HG02870 (cell line): ENCODE results near the gene ABR.
"Not testable (repeated sequence)": the region's sequence is repeated elsewhere in the genome, so short reads cannot be mapped to it uniquely, and the experiment has no call there.

Experiments
- ATAC-seq: cut with Tn5 transposase; IDR thresholded peaks from one replicate; pipeline ENCODE4 v1.9.1; 2021; ENCODE audit warnings: mild to moderate bottlenecking, moderate library complexity; ENCODE audit not compliant: unreplicated experiment

The ABR gene

DNA sequence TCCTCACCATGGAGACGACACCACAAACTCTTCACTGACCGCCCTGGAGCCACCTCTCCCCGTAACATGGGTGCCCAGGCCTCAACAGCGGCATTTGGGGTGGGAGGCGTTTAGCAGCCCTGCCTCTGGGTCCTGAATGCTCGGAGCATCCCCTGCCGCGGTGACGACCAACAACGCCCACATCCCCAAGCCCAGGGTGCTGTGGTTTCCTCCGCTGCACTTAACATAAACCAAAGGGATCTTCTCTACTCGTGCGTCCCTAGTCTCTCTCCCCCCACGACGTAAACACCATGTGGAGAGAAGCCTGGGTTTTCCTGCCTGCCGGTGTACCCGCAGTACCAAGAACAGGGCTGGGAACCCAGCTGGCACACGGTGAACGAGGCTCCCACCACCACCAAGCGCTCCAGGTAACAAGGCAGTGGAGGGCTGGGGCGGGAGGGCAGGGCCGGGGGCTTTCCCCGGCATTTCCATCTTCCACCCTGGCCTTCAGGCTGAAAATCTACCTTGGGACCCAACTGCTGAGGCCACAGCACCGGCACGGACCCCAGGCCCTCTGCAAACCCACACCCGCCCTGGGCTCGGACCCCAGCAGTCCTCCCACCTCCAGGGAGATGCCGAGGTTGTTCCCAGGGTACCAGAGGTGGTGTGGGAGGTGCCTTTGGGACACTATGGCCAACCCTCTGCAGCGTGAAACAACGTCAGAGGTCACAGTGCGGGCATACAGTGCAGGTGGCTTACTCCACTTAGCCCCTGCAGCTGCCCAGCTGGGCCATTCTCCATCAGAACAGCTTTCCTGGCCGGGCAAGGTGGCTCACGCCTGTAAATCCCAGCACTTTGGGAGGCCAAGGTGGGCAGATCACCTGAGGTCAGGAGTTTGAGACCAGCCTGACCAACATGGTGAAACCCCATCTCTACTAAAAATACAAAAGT lies 128.5 kb downstream of the ABR start:
- no peak for ATAC-seq

DNA sequence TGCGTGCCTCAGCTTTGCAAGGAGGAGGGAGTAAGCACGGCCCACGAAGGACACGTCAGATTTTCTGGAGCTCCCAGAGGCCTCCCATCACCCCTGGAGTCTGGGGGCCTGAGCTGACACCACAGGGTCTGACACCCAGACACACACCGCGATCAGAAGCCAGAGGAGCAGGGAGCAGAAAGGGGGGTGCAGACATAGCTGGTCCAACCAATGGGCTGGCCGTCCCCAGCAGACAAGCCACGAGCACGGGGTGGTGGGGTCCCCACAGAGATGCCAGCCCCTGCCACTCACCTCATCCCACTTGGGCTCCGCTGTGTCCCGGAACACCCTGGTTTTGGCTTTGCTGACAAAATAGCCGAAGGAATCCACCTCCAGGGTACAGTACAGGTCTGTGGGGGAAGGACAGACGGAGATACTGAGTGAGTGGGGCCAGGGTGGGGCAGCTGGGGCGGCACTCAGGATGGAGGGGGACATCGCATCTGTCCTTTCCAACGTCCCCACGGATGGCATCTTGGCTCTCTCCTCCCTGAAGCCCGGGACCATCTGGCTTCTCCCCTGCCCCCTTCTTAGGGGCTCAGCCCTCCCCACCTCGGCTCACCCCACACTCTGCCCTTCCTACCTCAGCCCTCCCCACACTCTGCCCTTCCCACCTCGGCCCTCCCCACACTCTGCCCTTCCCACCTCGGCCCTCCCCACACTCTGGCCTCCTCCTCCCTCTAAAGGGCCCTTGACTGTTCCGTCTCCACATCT lies 129.4 kb downstream of the ABR start:
- no peak for ATAC-seq

DNA sequence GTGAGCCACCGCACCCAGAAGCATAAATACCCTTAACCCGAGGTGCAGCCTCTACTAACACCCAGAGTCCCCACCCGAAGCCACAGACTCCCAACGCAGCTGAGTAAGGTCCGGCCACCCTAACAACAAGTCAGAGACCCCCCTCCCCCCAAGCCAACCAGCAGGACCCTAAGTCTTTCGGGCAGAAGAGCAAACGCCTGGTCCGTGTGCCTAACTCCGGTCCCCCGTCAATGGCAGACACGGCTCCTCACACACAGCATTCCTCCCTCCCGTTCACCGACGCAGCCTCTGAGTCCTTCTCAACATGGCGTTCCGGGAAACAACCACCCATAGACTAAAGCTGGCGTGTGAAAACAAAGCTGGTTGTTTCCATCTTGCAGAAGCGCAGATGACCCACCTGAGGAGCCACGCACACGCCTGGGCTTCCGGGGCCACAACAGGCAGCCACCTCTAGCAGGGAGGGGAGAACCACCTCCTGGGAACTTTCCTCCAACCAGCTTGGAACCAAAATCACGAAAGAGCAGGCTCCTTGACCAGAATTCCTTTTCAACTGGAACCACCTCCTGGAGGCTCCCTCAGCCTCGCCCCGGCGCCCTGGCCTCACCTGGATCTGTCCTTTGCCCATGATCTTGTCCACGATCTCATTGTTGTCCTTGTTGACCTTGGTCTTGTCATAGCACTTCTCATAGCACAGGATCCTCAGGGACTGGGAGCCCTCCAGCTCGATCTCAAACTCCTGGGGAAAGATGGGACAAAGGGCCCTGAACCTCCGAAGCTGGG lies 130.1 kb downstream of the ABR start:
- no peak for ATAC-seq

DNA sequence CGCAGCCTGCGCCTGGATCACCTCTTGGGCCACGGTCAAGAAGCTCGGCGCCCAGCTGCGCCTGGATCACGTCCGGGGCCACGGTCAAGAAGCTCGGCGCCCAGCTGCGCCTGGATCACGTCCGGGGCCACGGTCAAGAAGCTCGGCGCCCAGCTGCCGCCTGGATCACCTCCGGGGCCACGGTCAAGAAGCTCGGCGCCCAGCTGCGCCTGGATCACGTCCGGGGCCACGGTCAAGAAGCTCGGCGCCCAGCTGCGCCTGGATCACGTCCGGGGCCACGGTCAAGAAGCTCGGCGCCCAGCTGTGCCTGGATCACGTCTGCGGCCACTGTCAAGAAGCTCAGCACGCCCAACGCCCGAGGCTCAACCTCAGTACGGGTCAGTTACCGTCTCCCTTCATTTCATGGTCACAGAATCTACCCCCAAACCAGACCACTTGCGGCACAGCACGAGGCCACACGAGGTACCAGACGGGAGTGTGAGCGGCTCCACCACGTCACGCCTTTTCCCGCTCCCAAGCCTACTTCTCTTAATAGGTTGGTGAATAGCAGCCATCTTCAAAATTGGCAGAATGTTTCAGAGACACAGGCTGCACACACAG lies 131.2 kb downstream of the ABR start:
- not testable (repeated sequence) for ATAC-seq

DNA sequence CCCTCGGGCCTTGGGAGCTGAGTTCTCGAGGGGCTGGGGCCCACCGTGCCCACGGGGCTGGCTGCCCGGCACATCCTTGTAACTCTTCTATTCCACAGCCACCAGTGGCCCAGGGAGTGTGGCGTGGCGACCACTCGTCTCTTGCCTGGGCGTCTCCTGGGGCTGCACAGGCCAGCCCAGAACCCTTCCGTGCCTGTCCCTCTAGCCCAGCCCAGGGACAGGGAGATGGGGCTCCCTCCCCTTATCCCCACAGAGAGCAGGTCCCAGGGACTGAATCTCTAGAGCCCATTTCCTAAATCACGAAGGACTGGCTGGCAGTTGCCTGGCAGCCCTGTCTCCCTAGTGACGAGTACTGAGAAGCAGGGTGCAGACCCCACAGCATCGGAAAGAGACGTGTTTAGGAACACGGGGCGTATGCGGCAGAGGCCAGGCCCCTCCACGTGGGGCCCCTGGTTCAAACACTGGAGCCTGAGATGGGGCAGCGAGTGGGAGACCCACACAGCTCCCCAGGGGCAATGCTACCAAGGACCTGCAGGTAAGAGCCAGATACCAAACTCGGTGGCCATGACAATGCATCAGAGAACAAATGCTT lies 131.8 kb downstream of the ABR start:
- ATAC-seq: no peak

DNA sequence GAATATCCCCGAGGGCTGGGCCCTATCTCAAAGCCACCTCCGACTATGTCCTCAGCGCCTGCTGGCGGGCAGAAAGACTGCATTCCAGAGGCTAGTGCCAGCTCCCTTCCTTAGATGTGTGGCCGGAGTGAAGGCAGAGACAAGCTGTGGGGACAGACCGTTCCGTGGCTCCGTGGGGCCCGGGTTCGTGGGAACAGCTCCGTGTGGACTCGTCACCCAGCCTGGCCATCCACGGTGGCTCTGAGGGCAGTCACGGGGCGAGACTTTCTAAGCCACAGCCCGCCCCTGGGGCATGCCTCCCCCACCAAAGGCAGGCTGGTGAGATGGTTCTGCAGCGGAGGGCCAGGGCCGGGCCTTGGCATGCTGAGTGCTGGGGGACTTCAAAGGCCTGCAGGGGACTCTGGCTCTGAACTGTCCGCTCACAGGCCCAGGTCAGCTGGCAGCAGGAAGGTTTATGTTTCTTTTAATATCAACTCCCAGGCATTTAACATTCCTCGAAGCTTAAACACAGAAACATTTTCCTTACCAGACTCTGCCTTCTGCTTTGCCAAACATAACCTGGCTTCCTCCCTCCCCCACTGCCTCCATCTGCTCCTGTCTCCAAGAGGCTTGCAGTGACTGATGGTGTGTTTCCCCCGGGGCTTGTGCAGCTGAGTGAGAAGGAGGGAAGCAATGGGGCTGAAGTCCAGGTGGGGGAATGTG lies 132.5 kb downstream of the ABR start:
- no peak for ATAC-seq

DNA sequence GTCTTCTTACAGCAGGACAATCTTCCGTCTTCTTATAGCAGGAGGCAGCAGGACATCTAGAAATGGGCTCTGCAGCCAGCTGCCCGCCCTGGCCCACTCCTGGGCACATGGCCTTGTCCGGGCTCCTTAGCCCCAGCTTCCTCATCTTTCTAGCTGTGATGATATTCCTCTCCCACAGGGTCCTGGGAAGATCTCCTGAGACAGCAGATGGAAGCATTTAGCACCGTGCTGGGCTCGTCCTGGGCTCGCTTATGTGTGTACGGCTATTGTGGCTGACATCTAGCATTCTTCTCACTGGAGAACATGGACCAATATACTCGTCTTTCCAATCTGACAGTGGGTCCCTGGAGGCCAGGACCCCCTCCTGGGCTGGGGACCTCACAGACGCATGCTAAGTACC lies 134.3 kb downstream of the ABR start:
- ATAC-seq: no peak

DNA sequence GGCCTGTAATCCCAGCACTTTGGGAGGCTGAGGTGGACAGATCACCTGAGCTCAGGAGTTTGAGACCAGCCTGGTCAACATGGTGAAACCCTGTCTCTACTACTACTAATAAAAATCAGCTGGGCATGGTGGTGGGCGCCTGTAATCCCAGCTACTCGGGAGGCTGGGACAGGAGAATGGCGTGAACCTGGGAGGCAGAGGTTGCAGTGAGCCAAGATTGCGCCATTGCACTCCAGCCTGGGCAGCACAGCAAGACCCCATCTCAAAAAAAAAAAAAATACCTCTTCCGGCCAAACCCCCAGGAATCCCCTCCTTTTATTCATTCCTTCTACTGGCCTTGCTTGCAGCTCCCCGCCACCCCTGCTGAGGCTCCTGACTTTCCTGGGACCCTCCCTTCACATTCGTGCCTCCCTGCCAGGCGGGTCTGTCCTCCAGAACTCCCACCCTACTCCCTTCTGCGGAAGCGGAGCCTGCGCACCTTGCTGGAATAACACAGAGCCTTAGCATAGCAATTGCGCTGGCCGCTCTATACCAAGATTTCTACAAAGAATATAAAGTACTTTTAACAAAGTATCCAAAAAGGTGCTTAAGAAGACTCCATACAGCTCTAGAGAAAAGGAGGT lies 135.3 kb downstream of the ABR start:
- ATAC-seq: not testable (repeated sequence)

DNA sequence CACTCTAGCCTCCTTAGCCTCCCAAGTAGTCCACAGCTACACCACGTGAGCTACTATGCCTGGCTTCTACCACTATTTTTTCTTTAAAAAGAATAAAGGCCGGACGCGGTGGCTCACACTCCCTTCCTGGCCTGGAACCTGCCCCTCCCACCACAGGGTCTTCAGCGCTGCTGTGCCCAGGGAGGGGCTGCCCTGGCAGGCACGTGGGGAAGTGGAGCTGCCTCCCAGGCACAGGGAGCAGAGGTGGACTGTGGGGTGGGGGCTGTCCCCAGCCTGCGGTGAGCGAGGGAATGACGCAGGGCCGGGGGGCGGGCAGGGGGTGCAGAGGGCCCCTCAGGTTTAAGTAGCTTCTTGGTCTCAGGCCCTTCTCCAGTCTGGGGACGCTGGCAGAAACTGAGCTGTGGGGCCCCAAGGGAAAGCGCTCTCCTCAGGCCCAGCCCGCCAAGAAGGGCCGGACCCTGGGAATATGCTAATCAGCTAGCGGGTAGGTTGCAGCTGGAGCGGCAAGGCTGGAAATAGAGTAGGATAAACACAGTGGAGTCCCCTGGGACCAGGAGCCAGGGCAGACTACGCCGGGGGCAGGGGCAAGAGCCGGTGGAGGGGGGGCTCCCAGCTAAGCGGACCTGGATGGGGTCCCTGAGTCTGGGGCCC lies 136.1 kb downstream of the ABR start:
- no peak for ATAC-seq

DNA sequence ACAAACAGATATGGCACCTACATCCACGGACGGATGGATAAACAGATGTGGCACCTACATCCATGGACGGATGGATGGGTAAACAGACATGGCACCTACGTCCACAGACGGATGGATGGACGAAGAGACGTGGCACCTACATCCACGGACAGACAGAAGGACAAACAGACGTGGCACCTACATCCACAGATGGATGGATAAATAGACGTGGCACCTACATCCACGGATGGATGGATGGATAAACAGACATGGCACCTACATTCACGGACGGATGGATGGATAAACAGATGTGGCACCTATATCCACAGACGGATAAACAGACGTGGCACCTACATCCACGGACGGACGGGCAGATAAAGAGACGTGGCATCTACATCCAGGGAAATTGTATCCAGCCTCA lies 137.3 kb downstream of the ABR start:
- no peak for ATAC-seq

DNA sequence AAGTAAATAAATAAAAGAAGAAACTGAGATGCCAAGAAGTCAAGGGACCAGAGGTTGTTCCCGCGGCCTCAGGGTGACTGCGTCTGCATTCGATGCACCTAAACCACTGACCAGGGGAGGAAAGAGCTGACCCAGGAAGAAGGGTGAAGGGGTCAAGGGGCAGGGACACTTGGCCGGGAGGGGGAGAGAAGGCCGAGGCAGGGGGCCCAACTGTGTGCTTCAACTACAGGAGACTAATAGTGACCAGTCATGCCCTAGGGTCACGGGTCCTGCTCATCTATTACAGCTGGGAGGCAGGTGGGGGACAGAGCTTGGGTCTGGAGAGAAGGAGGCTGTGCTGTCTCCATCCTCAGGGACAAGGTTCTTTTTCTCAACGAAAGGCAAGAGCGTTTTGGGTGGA lies 138.0 kb downstream of the ABR start:
- no peak for ATAC-seq

DNA sequence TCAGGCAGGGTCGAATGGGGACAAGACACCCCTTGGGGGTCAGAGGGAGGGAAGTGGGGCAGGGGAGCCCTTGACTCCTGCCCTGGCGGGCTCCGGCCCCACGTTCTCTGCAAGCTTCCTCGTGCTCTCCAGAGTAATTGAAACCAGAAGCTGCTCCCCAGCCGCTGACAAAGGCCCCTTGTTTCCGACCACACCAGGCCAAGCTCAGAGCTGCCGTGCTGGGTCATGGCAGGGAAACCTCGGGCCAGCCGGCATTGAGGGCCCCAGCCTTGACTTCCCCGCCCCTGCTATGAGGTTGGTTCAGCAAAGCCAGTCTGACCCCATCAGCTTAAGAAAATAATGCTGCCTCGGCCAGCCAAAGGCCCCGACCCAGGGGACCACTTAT lies 139.6 kb downstream of the ABR start:
- no peak for ATAC-seq

DNA sequence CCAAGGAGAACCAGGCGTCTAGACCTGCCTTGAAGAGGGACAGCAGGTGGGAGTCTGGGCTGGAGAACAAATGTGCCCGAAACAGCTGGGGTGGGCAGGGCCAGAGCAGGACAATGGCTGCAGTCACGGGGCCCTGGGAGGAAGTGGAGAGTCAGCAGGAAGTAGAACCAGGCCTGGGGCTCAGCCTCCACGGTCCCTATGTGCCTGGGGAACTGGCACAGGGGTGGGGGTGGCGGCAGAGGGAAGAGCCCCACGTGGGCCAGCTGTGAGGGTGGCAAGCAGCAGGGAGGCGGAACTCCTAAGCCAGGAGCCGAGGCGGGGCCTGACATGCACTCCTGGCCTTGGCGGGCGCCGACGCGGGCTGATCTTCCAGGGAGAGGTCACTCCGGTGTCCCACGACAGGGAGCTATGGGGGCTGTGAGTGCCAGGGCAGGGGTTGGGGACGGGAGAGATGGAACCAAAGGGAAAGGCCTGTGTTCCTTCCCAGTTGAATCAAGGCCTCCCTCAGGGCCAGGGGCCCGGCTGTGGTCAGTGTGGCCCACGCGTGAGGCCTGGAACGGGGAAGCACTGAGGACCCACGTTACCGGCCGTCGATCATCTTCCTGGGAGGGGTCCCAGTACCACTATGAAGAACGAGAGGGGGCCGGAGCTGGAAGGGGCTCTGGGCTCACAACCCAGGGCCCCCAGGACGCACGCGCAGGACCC lies 140.1 kb downstream of the ABR start:
- ATAC-seq: no peak

DNA sequence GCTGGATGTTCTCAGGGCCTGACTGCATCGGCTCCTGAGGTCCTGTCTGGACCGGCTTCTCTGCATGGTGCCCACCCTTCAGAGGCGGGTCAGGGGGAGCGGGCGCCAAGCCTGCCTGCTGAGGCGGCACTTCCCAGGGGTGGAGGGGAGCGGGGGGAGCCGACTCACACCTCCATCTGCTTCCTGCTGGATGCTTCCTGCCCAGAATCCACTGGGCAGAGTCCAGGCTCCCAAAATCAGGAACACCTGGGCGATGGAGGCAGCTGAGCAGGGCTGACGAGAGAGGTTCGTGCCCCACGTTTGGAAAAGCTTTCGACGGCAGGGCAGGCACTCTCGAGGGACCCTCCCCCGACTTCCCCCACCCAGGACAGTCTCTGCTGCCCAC lies 140.7 kb downstream of the ABR start:
- no peak for ATAC-seq

DNA sequence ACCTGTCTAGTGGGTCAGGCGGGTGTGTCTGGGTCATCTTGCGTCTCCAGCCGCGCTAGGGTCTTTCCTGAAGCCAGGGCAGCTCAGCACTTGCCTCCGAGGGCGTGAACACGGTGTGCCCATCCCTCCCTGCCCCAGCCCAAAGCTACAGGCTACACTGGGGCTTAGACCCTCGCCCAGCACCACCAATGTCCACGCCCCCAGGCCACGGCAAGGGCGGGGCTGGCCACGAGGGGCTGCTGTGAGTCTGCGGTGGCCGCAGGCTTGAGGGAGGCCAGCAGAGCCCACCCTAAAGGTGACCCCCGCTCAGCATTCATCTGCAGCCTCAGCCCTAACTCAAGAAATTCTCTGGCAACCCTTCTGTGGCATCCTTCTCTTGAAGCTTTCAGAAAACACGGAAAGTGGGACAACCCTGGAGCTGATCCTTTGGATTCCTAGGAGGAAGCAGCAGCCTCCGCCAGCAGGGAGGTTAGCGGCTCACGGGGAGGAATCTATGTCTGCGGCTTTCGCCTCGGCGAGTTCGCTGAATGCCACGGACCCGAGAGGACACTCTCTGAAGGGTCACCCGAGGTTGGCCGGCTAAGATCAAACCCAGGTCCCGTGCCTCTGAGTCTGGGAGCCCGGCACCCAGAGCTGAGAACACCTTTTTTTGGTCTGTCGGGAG lies 141.2 kb downstream of the ABR start:
- ATAC-seq: no peak

DNA sequence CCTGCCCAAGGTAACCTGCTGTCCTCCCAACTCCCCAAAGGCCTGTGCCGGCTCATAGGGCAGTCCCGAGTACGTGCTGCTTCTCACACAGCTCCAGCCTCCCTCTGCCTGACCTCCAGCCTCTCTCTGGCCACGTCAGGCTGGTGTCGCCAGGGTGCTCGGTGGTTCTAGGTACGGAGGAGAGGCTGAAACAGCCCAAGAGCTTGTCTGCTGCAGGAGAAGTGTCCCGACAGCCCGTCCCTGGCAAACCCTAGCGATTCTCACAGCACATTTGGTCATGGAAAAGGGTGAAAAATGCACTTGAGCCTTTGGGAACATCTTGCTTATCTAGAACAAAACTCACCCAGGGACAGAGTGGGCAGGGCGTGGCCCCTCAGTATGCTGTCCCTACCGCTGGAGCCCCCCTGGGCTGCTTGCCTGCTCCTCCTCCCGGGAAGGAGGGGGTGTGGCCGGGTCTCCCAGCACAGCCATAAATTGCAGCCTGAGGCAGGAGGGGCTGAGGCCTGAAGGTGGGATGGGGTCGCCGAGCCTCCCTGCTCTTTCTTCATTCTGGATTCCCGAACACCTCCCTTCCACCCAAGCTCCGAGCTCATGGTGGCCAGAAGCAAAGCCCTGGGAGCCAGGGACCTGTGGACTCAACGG lies 142.4 kb downstream of the ABR start:
- no peak for ATAC-seq

DNA sequence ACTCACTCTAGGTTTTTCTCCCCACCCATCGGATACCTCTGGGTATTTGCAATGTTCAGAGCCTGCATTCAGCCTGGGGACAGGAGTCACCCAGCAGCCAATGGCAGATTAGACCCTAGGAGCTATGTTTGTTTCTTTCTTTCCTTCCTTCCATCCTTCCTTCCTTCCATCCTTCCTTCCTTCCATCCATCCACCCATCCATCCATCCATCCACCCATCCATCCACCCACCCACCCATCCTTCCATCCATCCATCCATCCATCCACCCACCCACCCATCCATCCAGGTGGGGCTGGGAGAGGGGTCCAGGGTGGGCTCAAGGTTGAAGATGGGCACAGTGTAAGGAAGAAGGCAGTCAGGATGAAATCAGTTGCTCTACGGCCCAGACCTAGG lies 142.9 kb downstream of the ABR start:
- no peak for ATAC-seq
